Keratinocyte (primary cell): ENCODE results near the gene MXRA8.

ENCODE experiments used
- CTCF ChIP-seq, 3 experiments: IDR thresholded peaks in 1 of 3; conservative IDR thresholded peaks in 1 of 3; optimal IDR thresholded peaks in 1 of 3; 2 replicates in 2 of 3; 3 replicates in 1 of 3; pipeline versions ENCODE3 to v1.5.1; 2011; ENCODE audit warnings: low read length in 3 of 3, mild to moderate bottlenecking in 3 of 3, moderate library complexity in 2 of 3, control low read depth in 1 of 3, inconsistent platforms in 1 of 3; ENCODE audit not compliant: insufficient read depth in 2 of 3; ENCODE audit errors: extremely low read depth in 1 of 3
- EZH2 ChIP-seq: IDR thresholded peaks from one replicate; pipeline ENCODE4 v1.6.1; 2012; ENCODE audit warnings: inconsistent platforms, mild to moderate bottlenecking, low read length, moderate library complexity

- TF ChIP-seq CTCF (optimal IDR thresholded peaks at IDR 0.05 in 1 of 3, IDR thresholded peaks at IDR 0.05 in 1 of 3, conservative IDR thresholded peaks at IDR 0.05 in 1 of 3; ENCODE audit: extremely low read depth in 1 of 3, insufficient read depth in 2 of 3, low read length in 3 of 3) = no peak
- no peak for TF ChIP-seq EZH2
These were observed 48.3 kb downstream of the MXRA8 start for GRCh38 chr1:1310109-1310385.
